HCT116 (cell line): Measurements from ENCODE around the gene SMARCAD1. TPM values are rescaled to one million over a fixed set of nuclear protein-coding genes. Genes with fewer than 3 reads are reported as not detected.
A peak's percentile ranks its signal among the peaks of the same experiment; 100 is the strongest.

Experiments
- ATAC-seq: fragments of 200-7000 bp; cut with Tn5 transposase; 2 replicates; pipeline ENCODE4 v1.9.1; 2020; ENCODE audit warnings: mild to moderate bottlenecking, moderate library complexity
- BruUV-seq: library from RNA; stranded (reverse); fragments of 400-500 nt; replicated peaks from 2 replicates; lab custom pipeline; 2021; lab: Mats Ljungman, UMichigan
- CTCF ChIA-PET: fragments of 300-600 bp; sonication (Branson Sonifier 250); formaldehyde crosslinking; loops from one replicate; lab custom pipeline; 2021; ENCODE audit warnings: antibody characterized with exemption; lab: Charles Lee
- POLR2A ChIA-PET: fragments of 300-600, 350-600 bp; sonication (Branson Sonifier 250); formaldehyde crosslinking; loops from one replicate; lab custom pipeline; 2021; ENCODE audit warnings: antibody characterized with exemption; lab: Charles Lee
- RAD21 ChIA-PET, 2 experiments: fragments of 300-600 bp; sonication (Branson Sonifier 250); formaldehyde crosslinking; loops; one replicate each; lab custom pipeline; 2023; ENCODE audit warnings: low total read pairs in 2 of 2; ENCODE audit not compliant: uncharacterized antibody in 2 of 2, unreplicated experiment in 2 of 2, low non-redundant PET in 1 of 2; lab: Charles Lee
- DNase-seq: peaks from one replicate; pipeline ENCODE4 v3.0.0-alpha.2; 2010; ENCODE audit warnings: low read depth, low spot score
- H2AFZ ChIP-seq: fragments of 200-600 bp; shearing (Covaris generic), sonication (generic); 2 replicates; pipeline ENCODE4 v1.6.1; 2017; ENCODE audit warnings: low read depth, mixed run types, mixed read lengths, antibody characterized with exemption, low read length; ENCODE audit not compliant: poor library complexity, severe bottlenecking
- H3K27ac ChIP-seq: 2 replicates; pipeline ENCODE4 v1.5.1; 2012; ENCODE audit warnings: low read depth, low read length
- H3K27me3 ChIP-seq: fragments of 200-600 bp; sonication (generic); 2 replicates; pipeline ENCODE4 v1.6.1; 2016; ENCODE audit warnings: mixed run types, low read length, mixed read lengths; ENCODE audit not compliant: insufficient read depth
- H3K36me3 ChIP-seq, 2 experiments: fragments of 200-500 bp in 1 of 2; fragments of 200-600 bp in 1 of 2; sonication (Bioruptor generic) in 1 of 2; sonication (generic) in 1 of 2; 2 replicates each; pipeline versions ENCODE4 v1.5.1 to v1.6.1; 2014 to 2016; ENCODE audit warnings: low read length in 2 of 2, inconsistent platforms in 1 of 2, mixed read lengths in 1 of 2, mixed run types in 1 of 2; ENCODE audit not compliant: insufficient read depth in 2 of 2, control insufficient read depth in 1 of 2
- H3K4me1 ChIP-seq, 2 experiments: fragments of 200-600 bp in 1 of 2; sonication (generic) in 1 of 2; 2 replicates each; pipeline versions ENCODE4 v1.5.1 to v1.6.1; 2012 to 2017; ENCODE audit warnings: low read length in 2 of 2, inconsistent platforms in 1 of 2, mild to moderate bottlenecking in 1 of 2, mixed read lengths in 1 of 2, mixed run types in 1 of 2, moderate library complexity in 1 of 2; ENCODE audit not compliant: insufficient read depth in 2 of 2, control insufficient read depth in 1 of 2
- H3K4me2 ChIP-seq: fragments of 200-600 bp; sonication (generic); 2 replicates; pipeline ENCODE4 v1.6.1; 2017; ENCODE audit warnings: mixed run types, low read length, mixed read lengths
- H3K4me3 ChIP-seq, 2 experiments: fragments of 200-600 bp in 1 of 2; sonication (generic) in 1 of 2; replicated peaks in 1 of 2; 2 replicates each; pipeline ENCODE4 v1.5.1; 2011 to 2016; ENCODE audit warnings: low read length in 2 of 2, control low read depth in 1 of 2, low read depth in 1 of 2, mild to moderate bottlenecking in 1 of 2, mixed read lengths in 1 of 2, mixed run types in 1 of 2
- H3K79me2 ChIP-seq: fragments of 200-600 bp; sonication (generic); 2 replicates; pipeline ENCODE4 v1.6.1; 2017; ENCODE audit warnings: mild to moderate bottlenecking, mixed run types, low read length, moderate library complexity, mixed read lengths; ENCODE audit not compliant: insufficient read depth
- H3K9ac ChIP-seq: fragments of 200-600 bp; sonication (generic); 2 replicates; pipeline ENCODE4 v1.6.1; 2016; ENCODE audit warnings: low read length, mixed read lengths
- H3K9me2 ChIP-seq: fragments of 200-600 bp; sonication (generic), shearing (Covaris generic); 2 replicates; pipeline ENCODE4 v1.6.1; 2017; ENCODE audit warnings: mixed run types, mild to moderate bottlenecking, moderate library complexity; ENCODE audit not compliant: insufficient read depth
- H3K9me3 ChIP-seq, 2 experiments: fragments of 200-500 bp in 1 of 2; fragments of 200-600 bp in 1 of 2; sonication (Bioruptor generic) in 1 of 2; sonication (generic) in 1 of 2; 2 replicates each; pipeline ENCODE4 v1.6.1; 2014 to 2017; ENCODE audit warnings: low read length in 2 of 2, mixed read lengths in 2 of 2, inconsistent platforms in 1 of 2, low read depth in 1 of 2, mild to moderate bottlenecking in 1 of 2, mixed run types in 1 of 2, moderate library complexity in 1 of 2; ENCODE audit not compliant: control insufficient read depth in 1 of 2, insufficient read depth in 1 of 2
- H4K20me1 ChIP-seq: fragments of 200-600 bp; sonication (generic), shearing (Covaris generic); 2 replicates; pipeline ENCODE4 v1.6.1; 2017; ENCODE audit warnings: mixed run types, mild to moderate bottlenecking, moderate library complexity; ENCODE audit not compliant: insufficient read depth
- EZH2phosphoT487 ChIP-seq: fragments of 200-600 bp; IDR thresholded peaks from 2 replicates; pipeline ENCODE4 v1.6.1; 2018; ENCODE audit warnings: antibody characterized with exemption, borderline replicate concordance
- RAD21 ChIP-seq: IDR thresholded peaks from 2 replicates; pipeline ENCODE4 v1.6.1; 2012; ENCODE audit warnings: low read depth, mild to moderate bottlenecking
- intact Hi-C: fragments of 100-400 bp; cut with micrococcal nuclease; formaldehyde crosslinking; loops from 2 replicates; pipeline ENCODE4 v1.10.0; 2022
- total RNA-seq: library from RNA; stranded (reverse); gene quantifications from one replicate; pipeline ENCODE4 v1.2.1, GENCODE V29; 2021; ENCODE audit not compliant: unreplicated experiment
- TF ChIP-seq, protein P1 (sequence below): IDR thresholded peaks from 2 replicates; pipeline ENCODE4 v1.6.1; 2012; ENCODE audit warnings: low read depth
- TF ChIP-seq, protein P2 (sequence below), 3 experiments: fragments of 200-600 bp in 1 of 3; sonication (generic) in 1 of 3; IDR thresholded peaks in 2 of 3; conservative IDR thresholded peaks in 1 of 3; 2 replicates each; pipeline ENCODE4 v1.5.1; 2012 to 2017; ENCODE audit warnings: low read depth in 2 of 3, low read length in 2 of 3, antibody characterized with exemption in 1 of 3, borderline replicate concordance in 1 of 3, control low read depth in 1 of 3, mild to moderate bottlenecking in 1 of 3, mixed read lengths in 1 of 3, mixed run types in 1 of 3, moderate library complexity in 1 of 3; ENCODE audit not compliant: insufficient read depth in 1 of 3

SMARCAD1 gene
- total RNA-seq, 1 experiment from 2014 or later, result 33.6 TPM

DNA sequence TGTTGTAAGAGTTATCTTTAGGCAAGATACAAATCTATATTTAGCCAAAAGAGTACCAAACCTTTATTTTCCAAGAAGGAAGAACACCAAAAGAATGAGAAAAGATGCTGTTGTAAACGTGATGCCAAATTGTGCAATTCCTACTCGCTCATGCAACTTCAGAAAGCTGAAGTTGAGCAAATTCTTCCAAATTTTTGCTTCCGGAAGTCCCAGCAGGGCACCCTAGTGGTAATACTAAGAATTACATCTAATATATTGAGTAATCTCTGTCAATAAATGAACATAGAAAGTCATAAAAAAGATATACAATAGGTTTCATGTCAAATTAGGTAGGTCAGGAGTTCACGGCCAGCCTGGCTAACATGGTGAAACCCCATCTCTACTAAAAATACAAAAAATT, 36.0 kb upstream of the SMARCAD1 start:
- Histone ChIP-seq H3K9ac (no peak overlapping the region), H3K27ac (no peak overlapping the region), H3K4me3 (no peak overlapping the region), H3K36me3 (no peaks in the 10 kb centered on the region), H2AFZ (no peak overlapping the region), H3K4me1 (no peaks in the 10 kb centered on the region), H3K9me2 (no peaks in the 10 kb centered on the region), H3K4me2 (no peak overlapping the region), H3K9me3 (no peaks in the 10 kb centered on the region), H3K79me2 (no peaks in the 10 kb centered on the region), H3K27me3 (no peaks in the 10 kb centered on the region), H4K20me1 (no peaks in the 10 kb centered on the region)
- POLR2A ChIA-PET, result no interaction called here
- DNase-seq, result no peak
- ATAC-seq, result no peak
- intact Hi-C loops, result no loop called here
- no TSS peak for BruUV-seq
- no peak for TF ChIP-seq RAD21
- TF ChIP-seq EZH2phosphoT487, result no peak
- TF ChIP-seq, protein P1, sequence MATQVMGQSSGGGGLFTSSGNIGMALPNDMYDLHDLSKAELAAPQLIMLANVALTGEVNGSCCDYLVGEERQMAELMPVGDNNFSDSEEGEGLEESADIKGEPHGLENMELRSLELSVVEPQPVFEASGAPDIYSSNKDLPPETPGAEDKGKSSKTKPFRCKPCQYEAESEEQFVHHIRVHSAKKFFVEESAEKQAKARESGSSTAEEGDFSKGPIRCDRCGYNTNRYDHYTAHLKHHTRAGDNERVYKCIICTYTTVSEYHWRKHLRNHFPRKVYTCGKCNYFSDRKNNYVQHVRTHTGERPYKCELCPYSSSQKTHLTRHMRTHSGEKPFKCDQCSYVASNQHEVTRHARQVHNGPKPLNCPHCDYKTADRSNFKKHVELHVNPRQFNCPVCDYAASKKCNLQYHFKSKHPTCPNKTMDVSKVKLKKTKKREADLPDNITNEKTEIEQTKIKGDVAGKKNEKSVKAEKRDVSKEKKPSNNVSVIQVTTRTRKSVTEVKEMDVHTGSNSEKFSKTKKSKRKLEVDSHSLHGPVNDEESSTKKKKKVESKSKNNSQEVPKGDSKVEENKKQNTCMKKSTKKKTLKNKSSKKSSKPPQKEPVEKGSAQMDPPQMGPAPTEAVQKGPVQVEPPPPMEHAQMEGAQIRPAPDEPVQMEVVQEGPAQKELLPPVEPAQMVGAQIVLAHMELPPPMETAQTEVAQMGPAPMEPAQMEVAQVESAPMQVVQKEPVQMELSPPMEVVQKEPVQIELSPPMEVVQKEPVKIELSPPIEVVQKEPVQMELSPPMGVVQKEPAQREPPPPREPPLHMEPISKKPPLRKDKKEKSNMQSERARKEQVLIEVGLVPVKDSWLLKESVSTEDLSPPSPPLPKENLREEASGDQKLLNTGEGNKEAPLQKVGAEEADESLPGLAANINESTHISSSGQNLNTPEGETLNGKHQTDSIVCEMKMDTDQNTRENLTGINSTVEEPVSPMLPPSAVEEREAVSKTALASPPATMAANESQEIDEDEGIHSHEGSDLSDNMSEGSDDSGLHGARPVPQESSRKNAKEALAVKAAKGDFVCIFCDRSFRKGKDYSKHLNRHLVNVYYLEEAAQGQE, result no peak
- TF ChIP-seq, protein P2, sequence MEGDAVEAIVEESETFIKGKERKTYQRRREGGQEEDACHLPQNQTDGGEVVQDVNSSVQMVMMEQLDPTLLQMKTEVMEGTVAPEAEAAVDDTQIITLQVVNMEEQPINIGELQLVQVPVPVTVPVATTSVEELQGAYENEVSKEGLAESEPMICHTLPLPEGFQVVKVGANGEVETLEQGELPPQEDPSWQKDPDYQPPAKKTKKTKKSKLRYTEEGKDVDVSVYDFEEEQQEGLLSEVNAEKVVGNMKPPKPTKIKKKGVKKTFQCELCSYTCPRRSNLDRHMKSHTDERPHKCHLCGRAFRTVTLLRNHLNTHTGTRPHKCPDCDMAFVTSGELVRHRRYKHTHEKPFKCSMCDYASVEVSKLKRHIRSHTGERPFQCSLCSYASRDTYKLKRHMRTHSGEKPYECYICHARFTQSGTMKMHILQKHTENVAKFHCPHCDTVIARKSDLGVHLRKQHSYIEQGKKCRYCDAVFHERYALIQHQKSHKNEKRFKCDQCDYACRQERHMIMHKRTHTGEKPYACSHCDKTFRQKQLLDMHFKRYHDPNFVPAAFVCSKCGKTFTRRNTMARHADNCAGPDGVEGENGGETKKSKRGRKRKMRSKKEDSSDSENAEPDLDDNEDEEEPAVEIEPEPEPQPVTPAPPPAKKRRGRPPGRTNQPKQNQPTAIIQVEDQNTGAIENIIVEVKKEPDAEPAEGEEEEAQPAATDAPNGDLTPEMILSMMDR (IDR thresholded peaks at IDR 0.05 in 2 of 3, conservative IDR thresholded peaks at IDR 0.05 in 1 of 3; ENCODE audit: borderline replicate concordance in 1 of 3, insufficient read depth in 1 of 3, low read depth in 2 of 3, low read length in 2 of 3), result peak in 2 of 3 experiments; percentile 48 to 73; a peak in 4 of 6 replicates
- CTCF ChIA-PET, result interaction anchor here (0.6 to 1.6 kb wide), 3 partner anchors 9 to 24 kb away, joined by 3 to 4 read pairs (median 3); no protein-coding TSS in a partner anchor
- RAD21 ChIA-PET, result no interaction called here
